GM21390 (cell line): ENCODE measurements around the gene CYBA.

Experiments used
- ATAC-seq: cut with Tn5 transposase; IDR thresholded peaks from one replicate; pipeline ENCODE4 v1.9.1; 2021; ENCODE audit not compliant: unreplicated experiment

Gene CYBA

GRCh38 chr16:88631920-88632586 lies 18.8 kb downstream of the CYBA start:
- ATAC-seq = no peak

- ATAC-seq = no peak
Measured at GRCh38 chr16:88631384-88631783, 19.5 kb downstream of the CYBA start.

GRCh38 chr16:88630941-88631340 lies 19.9 kb downstream of the CYBA start:
- no peak for ATAC-seq

- ATAC-seq = no peak
Measured at GRCh38 chr16:88630433-88630832, 20.4 kb downstream of the CYBA start.

- ATAC-seq = no peak
Measured at GRCh38 chr16:88629835-88630234, 21.0 kb downstream of the CYBA start.

- ATAC-seq = no peak
Measured at GRCh38 chr16:88628512-88628974, 22.3 kb downstream of the CYBA start.

GRCh38 chr16:88627531-88628411 lies 23.1 kb downstream of the CYBA start:
- ATAC-seq = no peak

- no peak for ATAC-seq
Measured at GRCh38 chr16:88626646-88627045, 24.2 kb downstream of the CYBA start.

- ATAC-seq = no peak
Measured at GRCh38 chr16:88624977-88625576, 25.8 kb downstream of the CYBA start.

- ATAC-seq = no peak
Measured at GRCh38 chr16:88624481-88624880, 26.4 kb downstream of the CYBA start.

GRCh38 chr16:88623858-88624257 lies 27.0 kb downstream of the CYBA start:
- ATAC-seq = no peak

- ATAC-seq = no peak
Measured at GRCh38 chr16:88622866-88623265, 28.0 kb downstream of the CYBA start.

GRCh38 chr16:88622125-88622524 lies 28.7 kb downstream of the CYBA start:
- ATAC-seq = no peak

GRCh38 chr16:88619859-88620815 lies 30.7 kb downstream of the CYBA start:
- ATAC-seq = no peak

GRCh38 chr16:88618956-88619667 lies 31.7 kb downstream of the CYBA start:
- no peak for ATAC-seq

GRCh38 chr16:88618182-88618955 lies 32.5 kb downstream of the CYBA start:
- ATAC-seq = no peak

GRCh38 chr16:88617268-88618031 lies 33.4 kb downstream of the CYBA start:
- no peak for ATAC-seq

GRCh38 chr16:88616736-88617135 lies 34.1 kb downstream of the CYBA start:
- no peak for ATAC-seq

- no peak for ATAC-seq
Measured at GRCh38 chr16:88616320-88616719, 34.5 kb downstream of the CYBA start.
